CD4-positive, CD25-positive, alpha-beta regulatory T cell (primary cell): ENCODE measurements around the gene AIPL1. TPM values are rescaled to one million over a fixed set of nuclear protein-coding genes. Genes with fewer than 3 reads are reported as not detected.

Source experiments
- polyA plus RNA-seq, 4 donors: library from polyadenylated mRNA; unstranded; fragments of 300-500 nt; fragmentation: Illumina TruSeq; gene quantifications; one replicate each; pipeline ENCODE4 v1.2.3, GENCODE V29; 2021
- total RNA-seq: library from RNA; stranded (reverse); gene quantifications from one replicate; pipeline ENCODE4 v1.2.3, GENCODE V29; 2022

AIPL1 gene
- total and polyA plus RNA-seq, 5 donors from 2014 or later = not detected

Other genes starting within 250 kb of the AIPL1 start
- gene PIMREG, start 9.3 kb upstream of the AIPL1 start, total RNA-seq = not detected
- gene PIMREG, start 9.3 kb upstream of the AIPL1 start, polyA plus RNA-seq = under 1 TPM; 0.20 to 0.41 (median 0.34) TPM
- 0.20 TPM for gene PITPNM3, start 121.4 kb upstream of the AIPL1 start, total RNA-seq
- under 1 TPM in 1 of 4 donors, not detected in 3; 0.12 TPM for gene PITPNM3, start 121.4 kb upstream of the AIPL1 start, polyA plus RNA-seq
- gene KIAA0753, start 205.6 kb upstream of the AIPL1 start, total RNA-seq = 11.4 TPM
- gene KIAA0753, start 205.6 kb upstream of the AIPL1 start, polyA plus RNA-seq = 1 to 10 TPM; 1.2 to 1.8 (median 1.4) TPM
- gene TXNDC17, start 205.9 kb upstream of the AIPL1 start, total RNA-seq = 15.0 TPM
- gene TXNDC17, start 205.9 kb upstream of the AIPL1 start, polyA plus RNA-seq = 100 to 1,000 TPM; 121 to 262 (median 177) TPM
- 16.7 TPM for gene MED31, start 216.5 kb upstream of the AIPL1 start, total RNA-seq
- gene MED31, start 216.5 kb upstream of the AIPL1 start, polyA plus RNA-seq = 10 to 100 TPM; 41.5 to 48.1 (median 43.1) TPM
- gene C17orf100, start 216.6 kb upstream of the AIPL1 start, total RNA-seq = 1.5 TPM
- 1 to 10 TPM; 4.4 to 7.1 (median 5.6) TPM for gene C17orf100, start 216.6 kb upstream of the AIPL1 start, polyA plus RNA-seq